Stimulated activated CD4-positive, alpha-beta T cell treated with anti-CD3 and anti-CD28 coated beads, TNF-alpha, amount 100 ng/mL, for 48 hours (primary cell): ENCODE measurements around the gene WLS.
"Not testable (repeated sequence)": the region's sequence is repeated elsewhere in the genome, so short reads cannot be mapped to it uniquely, and the experiment has no call there.

Experiments used
- DNase-seq, 3 donors: peaks; one replicate each; pipeline ENCODE4 v3.0.0-alpha.2; 2020; ENCODE audit warnings: low read depth in 3 of 3

The WLS gene

GRCh38 chr1:68232289-68233148 lies at the start of gene WLS:
Gene WLS, minus strand, starts transcription at chr1:68232523. Its CDS starts 224 bp downstream, at chr1:68232299.
- DNase-seq, result no peak

GRCh38 chr1:68280286-68280685 lies 48.0 kb upstream of the WLS start:
- no peak for DNase-seq

- DNase-seq, result no peak
Observed at GRCh38 chr1:68279846-68280245, 47.5 kb upstream of the WLS start.

- no peak for DNase-seq
Observed at GRCh38 chr1:68278221-68278620, 45.9 kb upstream of the WLS start.

- DNase-seq, result no peak
Observed at GRCh38 chr1:68276448-68276847, 44.1 kb upstream of the WLS start.

GRCh38 chr1:68273530-68273929 lies 41.2 kb upstream of the WLS start:
- DNase-seq, result no peak

- DNase-seq, result no peak
Observed at GRCh38 chr1:68271596-68271995, 39.3 kb upstream of the WLS start.

GRCh38 chr1:68270951-68271350 lies 38.6 kb upstream of the WLS start:
- DNase-seq, result no peak

GRCh38 chr1:68269637-68270430 lies 37.5 kb upstream of the WLS start:
- DNase-seq, result no peak

- no peak for DNase-seq
Observed at GRCh38 chr1:68268896-68269483, 36.7 kb upstream of the WLS start.

- DNase-seq, result not testable (repeated sequence)
Observed at GRCh38 chr1:68256824-68257223, 24.5 kb upstream of the WLS start.

- no peak for DNase-seq
Observed at GRCh38 chr1:68255301-68255700, 23.0 kb upstream of the WLS start.

GRCh38 chr1:68254667-68255226 lies 22.4 kb upstream of the WLS start:
- no peak for DNase-seq

GRCh38 chr1:68237040-68237439 lies 4.7 kb upstream of the WLS start:
- DNase-seq, result no peak

GRCh38 chr1:68234094-68234493 lies 1.8 kb upstream of the WLS start:
- no peak for DNase-seq

GRCh38 chr1:68233202-68233601 lies 879 bp upstream of the WLS start:
- no peak for DNase-seq

GRCh38 chr1:68231627-68232288 lies 565 bp downstream of the WLS start:
- DNase-seq, result no peak

GRCh38 chr1:68230901-68231626 lies 1.3 kb downstream of the WLS start:
- DNase-seq, result no peak

- no peak for DNase-seq
Observed at GRCh38 chr1:68230484-68230802, 1.9 kb downstream of the WLS start.

GRCh38 chr1:68229650-68230483 lies 2.5 kb downstream of the WLS start:
- no peak for DNase-seq
